Measurements from ENCODE around the gene NDUFV1.
"Not testable (repeated sequence)": the region's sequence is repeated elsewhere in the genome, so short reads cannot be mapped to it uniquely, and the experiment has no call there.

The NDUFV1 gene

GRCh38 chr11:67636962-67637361, 30.2 kb downstream of the NDUFV1 start:
- no peak for TF ChIP-seq CTCF (IDR thresholded peaks at IDR 0.05; ENCODE audit: insufficient read depth, low read length, poor library complexity, severe bottlenecking)
- no peak for DNase-seq (ENCODE audit: extremely low read depth, insufficient read length)
- Histone ChIP-seq H3K36me3 (ENCODE audit: control insufficient read depth, insufficient read depth, low read length) (no peaks in the 10 kb centered on the region), H3K27me3 (replicated peaks; ENCODE audit: control insufficient read depth, insufficient read depth, low read length) (no peaks in the 10 kb centered on the region; the same call in 1 of the 2 replicates), H3K4me3 (replicated peaks; ENCODE audit: low read depth, low read length) (no peak overlapping the region)

GRCh38 chr11:67637441-67637840, 30.7 kb downstream of the NDUFV1 start:
- not testable (repeated sequence) for H3K4me3 ChIP-seq (replicated peaks; ENCODE audit: low read depth, low read length); H3K36me3 ChIP-seq (ENCODE audit: control insufficient read depth, insufficient read depth, low read length); DNase-seq (ENCODE audit: extremely low read depth, insufficient read length); H3K27me3 ChIP-seq (replicated peaks; ENCODE audit: control insufficient read depth, insufficient read depth, low read length)

GRCh38 chr11:67638535-67639437, 32.0 kb downstream of the NDUFV1 start:
- H3K27me3 ChIP-seq (replicated peaks; ENCODE audit: control insufficient read depth, insufficient read depth, low read length): no peaks in the 10 kb centered on the region; the same call in 1 of the 2 replicates
- no peak overlapping the region for H3K4me3 ChIP-seq (replicated peaks; ENCODE audit: low read depth, low read length)
- no peaks in the 10 kb centered on the region for H3K36me3 ChIP-seq (ENCODE audit: control insufficient read depth, insufficient read depth, low read length)
- DNase-seq (ENCODE audit: extremely low read depth, insufficient read length): no peak
- no peak for TF ChIP-seq CTCF (IDR thresholded peaks at IDR 0.05; ENCODE audit: insufficient read depth, low read length, poor library complexity, severe bottlenecking)

GRCh38 chr11:67639438-67639859, 32.7 kb downstream of the NDUFV1 start, which contains the start of gene TBX10:
Gene TBX10 (minus strand): TSS chr11:67639763. CDS start chr11:67639472, 291 bp downstream.
- no peak within 1 kb of the TSS for H3K4me3 ChIP-seq (replicated peaks; ENCODE audit: low read depth, low read length)
- no peak for TF ChIP-seq CTCF (IDR thresholded peaks at IDR 0.05; ENCODE audit: insufficient read depth, low read length, poor library complexity, severe bottlenecking)
- no peaks in the 10 kb centered on the region for H3K36me3 ChIP-seq (ENCODE audit: control insufficient read depth, insufficient read depth, low read length)
- DNase-seq (ENCODE audit: extremely low read depth, insufficient read length): no peak
- no peaks in the 10 kb centered on the region; the same call in 1 of the 2 replicates for H3K27me3 ChIP-seq (replicated peaks; ENCODE audit: control insufficient read depth, insufficient read depth, low read length)

GRCh38 chr11:67640021-67640757, 33.5 kb downstream of the NDUFV1 start:
- peak; percentile 77 for TF ChIP-seq CTCF (IDR thresholded peaks at IDR 0.05; ENCODE audit: insufficient read depth, low read length, poor library complexity, severe bottlenecking)
- H3K27me3 ChIP-seq (replicated peaks; ENCODE audit: control insufficient read depth, insufficient read depth, low read length): no peaks in the 10 kb centered on the region; the same call in 1 of the 2 replicates
- no peaks in the 10 kb centered on the region for H3K36me3 ChIP-seq (ENCODE audit: control insufficient read depth, insufficient read depth, low read length)
- no peak overlapping the region for H3K4me3 ChIP-seq (replicated peaks; ENCODE audit: low read depth, low read length)
- DNase-seq (ENCODE audit: extremely low read depth, insufficient read length): peak; percentile 47
